H1 (cell line): ENCODE data around the gene PKMYT1. TPM values are rescaled to one million over a fixed set of nuclear protein-coding genes. Genes with fewer than 3 reads are reported as not detected.

ENCODE experiments used
- BCL11A ChIP-seq, 2 experiments: IDR thresholded peaks; one replicate each; pipeline ENCODE4 v1.6.1; 2011; ENCODE audit warnings: low read depth in 2 of 2, low read length in 2 of 2, mild to moderate bottlenecking in 2 of 2
- BRCA1 ChIP-seq: IDR thresholded peaks from 2 replicates; pipeline ENCODE4 v1.6.1; 2012; ENCODE audit warnings: low read depth, low read length, improper control_type of control experiment
- CREB1 ChIP-seq: IDR thresholded peaks from 2 replicates; pipeline ENCODE4 v1.6.1; 2012; ENCODE audit warnings: inconsistent platforms
- SIN3A ChIP-seq, 2 experiments: IDR thresholded peaks in 1 of 2; conservative IDR thresholded peaks in 1 of 2; 2 replicates each; pipeline ENCODE4 v1.6.1; 2011 to 2012; ENCODE audit warnings: low read length in 2 of 2, improper control_type of control experiment in 1 of 2, low read depth in 1 of 2, mild to moderate bottlenecking in 1 of 2
- SP4 ChIP-seq: IDR thresholded peaks from 2 replicates; pipeline ENCODE4 v1.6.1; 2012; ENCODE audit warnings: low read length, inconsistent platforms
- TCF12 ChIP-seq: IDR thresholded peaks from 2 replicates; pipeline ENCODE4 v1.6.1; 2011; ENCODE audit warnings: low read depth, mild to moderate bottlenecking, low read length
- polyA plus RNA-seq, 7 experiments: library from polyadenylated mRNA; depleted of rRNA in 3 of 7; stranded (reverse) in 5 of 7; unstranded in 2 of 7; fragments of >200 nt in 5 of 7; fragments of 200-250 nt in 2 of 7; gene quantifications; 1 replicate in 5 of 7; 2 replicates in 1 of 7; 4 replicates in 1 of 7; pipeline versions ENCODE4 v1.2.1 to v1.2.3, GENCODE V29; 2011 to 2013; ENCODE audit warnings: missing spikeins in 2 of 7, mixed read lengths in 2 of 7
- total RNA-seq: library from RNA; stranded (reverse); fragmentation: NEBNext Ultra II Directional; extraction: Animal tissue kit (Norgen Biotek cat#: 25700); gene quantifications from 2 replicates; pipeline ENCODE4 v1.2.1, GENCODE V29; 2021

Gene PKMYT1
- total and polyA plus RNA-seq, 2 of the 8 experiments (the other 6 are each of a cell fraction or from before 2014, with no cell fraction given), result 74.7 to 85.2 TPM

DNA sequence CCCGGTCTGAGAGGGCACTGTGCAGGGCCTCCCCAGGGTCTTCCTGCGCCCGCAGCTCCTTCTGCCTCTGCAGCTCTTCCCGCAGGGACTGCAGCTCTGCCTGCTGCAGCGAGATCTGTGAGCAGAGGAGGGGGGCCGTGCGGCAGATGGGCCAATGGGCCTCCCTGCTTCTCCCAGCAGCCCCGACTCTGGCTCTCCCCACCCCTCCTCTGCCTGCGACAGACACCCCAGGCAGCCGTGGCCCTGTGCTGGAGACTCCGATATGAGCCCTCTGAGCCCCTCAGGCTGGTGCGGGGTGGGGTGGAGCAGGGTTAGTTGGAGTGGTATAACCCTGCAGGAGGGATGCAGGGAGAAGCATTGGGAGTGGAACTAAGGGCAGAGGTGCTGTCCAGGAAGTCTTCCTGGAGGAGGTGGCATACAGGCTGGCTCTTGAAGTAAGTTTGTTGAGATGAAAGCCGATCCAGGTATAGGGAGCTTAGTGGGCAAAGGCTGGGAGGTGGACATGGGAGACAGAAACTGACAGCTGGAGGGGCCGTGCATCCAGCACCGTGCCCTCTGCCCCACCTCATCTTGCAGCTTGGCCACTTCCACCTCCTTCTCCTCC is 48.6 kb upstream of the PKMYT1 start (continued):
- TF ChIP-seq SIN3A (conservative IDR thresholded peaks at IDR 0.05 in 1 of 2, IDR thresholded peaks at IDR 0.05 in 1 of 2; ENCODE audit: low read depth in 1 of 2, low read length in 2 of 2) (no peak), SP4 (no peak), TCF12 (no peak), BCL11A (IDR thresholded peaks at IDR 0.05; ENCODE audit: low read depth in 2 of 2, low read length in 2 of 2) (no peak), BRCA1 (no peak), CREB1 (no peak)
